DOHH2 (cell line): ENCODE data around the gene USP8.

Experiments used
- H3F3A ChIP-seq: fragments of 200-600 bp; sonication (generic), shearing (Covaris generic); 2 replicates; pipeline ENCODE4 v1.6.0; 2016; ENCODE audit warnings: antibody characterized with exemption, mild to moderate bottlenecking; ENCODE audit not compliant: control insufficient read depth, insufficient read depth
- H3K27ac ChIP-seq: fragments of 200-600 bp; sonication (generic); 2 replicates; pipeline ENCODE4 v1.5.1; 2014; ENCODE audit warnings: low read depth, mild to moderate bottlenecking, low read length, moderate library complexity
- H3K27me3 ChIP-seq: fragments of 200-600 bp; sonication (generic); 2 replicates; pipeline ENCODE4 v1.6.1; 2014; ENCODE audit warnings: mild to moderate bottlenecking, low read length, mixed read lengths; ENCODE audit not compliant: control insufficient read depth
- H3K36me3 ChIP-seq: fragments of 200-600 bp; sonication (generic); 2 replicates; pipeline ENCODE4 v1.6.1; 2014; ENCODE audit warnings: mild to moderate bottlenecking, low read length, moderate library complexity, mixed read lengths; ENCODE audit not compliant: control insufficient read depth
- H3K4me1 ChIP-seq: fragments of 200-600 bp; sonication (generic); 2 replicates; pipeline ENCODE4 v1.6.1; 2014; ENCODE audit warnings: mild to moderate bottlenecking, low read length, mixed read lengths; ENCODE audit not compliant: control insufficient read depth
- H3K4me2 ChIP-seq: fragments of 200-600 bp; sonication (generic); 2 replicates; pipeline ENCODE4 v1.6.0; 2014; ENCODE audit warnings: mild to moderate bottlenecking, low read length, moderate library complexity
- H3K4me3 ChIP-seq: fragments of 200-600 bp; sonication (generic); 2 replicates; pipeline ENCODE4 v1.5.1; 2014; ENCODE audit warnings: mild to moderate bottlenecking, low read length, mixed read lengths
- H3K79me2 ChIP-seq: fragments of 200-600 bp; sonication (generic); 2 replicates; pipeline ENCODE4 v1.6.1; 2014; ENCODE audit warnings: mild to moderate bottlenecking, low read length, mixed read lengths; ENCODE audit not compliant: control insufficient read depth
- H3K9me2 ChIP-seq: fragments of 200-600 bp; sonication (generic); replicated peaks from 2 replicates; pipeline ENCODE4 v1.6.1; 2014; ENCODE audit warnings: mild to moderate bottlenecking, low read length, mixed read lengths; ENCODE audit not compliant: control insufficient read depth
- H3K9me3 ChIP-seq: fragments of 200-600 bp; sonication (generic); 2 replicates; pipeline ENCODE4 v1.6.1; 2014; ENCODE audit warnings: antibody characterized with exemption, low read length, mixed read lengths; ENCODE audit not compliant: control insufficient read depth, insufficient read depth
- H4K20me1 ChIP-seq: fragments of 200-600 bp; sonication (generic); 2 replicates; pipeline ENCODE4 v1.6.0; 2014; ENCODE audit warnings: low read depth, mild to moderate bottlenecking, antibody characterized with exemption, low read length, moderate library complexity; ENCODE audit not compliant: control insufficient read depth, insufficient read depth
- CTCF ChIP-seq: fragments of 200-600 bp; sonication (generic); IDR thresholded peaks from one replicate; pipeline ENCODE4 v1.5.1; 2014; ENCODE audit warnings: antibody characterized with exemption, mild to moderate bottlenecking, low read depth, low read length; ENCODE audit not compliant: poor library complexity, severe bottlenecking
- EZH2phosphoT487 ChIP-seq: fragments of 200-600 bp; sonication (generic); IDR thresholded peaks from 2 replicates; pipeline ENCODE4 v1.6.1; 2017; ENCODE audit warnings: borderline replicate concordance, mild to moderate bottlenecking, antibody characterized with exemption, low read length, moderate library complexity, mixed read lengths

Gene USP8

DNA sequence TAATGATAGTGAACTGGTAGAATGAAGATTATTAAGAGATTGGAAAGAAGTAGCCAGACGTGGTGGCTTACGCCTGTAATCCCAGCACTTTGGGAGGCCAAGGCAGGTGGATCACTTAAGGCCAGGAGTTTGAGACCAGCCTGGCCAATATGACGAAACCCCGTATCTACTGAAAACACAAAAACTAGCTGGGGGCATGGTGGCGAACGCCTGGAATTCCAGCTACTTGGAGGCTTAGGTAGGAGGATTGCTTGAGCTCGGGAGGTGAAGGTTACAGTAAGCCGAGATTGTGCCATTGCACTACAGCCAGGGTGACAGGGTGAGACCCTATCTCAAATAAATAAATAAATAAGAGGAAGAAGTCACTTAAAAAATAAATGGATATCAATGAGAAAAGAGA, 14.0 kb downstream of the USP8 start:
- H3K79me2 ChIP-seq, result peaks cover 55% of the 10 kb centered on the region

DNA sequence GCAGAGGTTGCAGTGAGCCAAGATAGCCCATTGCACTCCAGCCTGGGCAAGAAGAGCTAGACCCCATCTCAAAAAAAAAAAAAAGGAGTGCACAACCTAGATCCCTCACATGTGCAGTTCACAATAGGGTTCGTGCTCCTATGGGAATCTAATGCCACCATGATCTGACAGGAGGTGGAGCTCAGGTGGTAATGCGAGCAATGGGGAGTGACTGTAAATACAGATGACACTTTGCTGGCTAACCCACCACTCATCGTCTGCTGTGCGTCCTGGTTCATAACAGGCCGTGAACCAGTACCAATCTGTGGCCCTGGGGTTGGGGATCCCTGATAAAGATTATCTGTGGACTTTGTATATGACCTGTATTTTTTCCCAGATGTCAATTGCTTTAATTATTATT, 16.7 kb downstream of the USP8 start:
- H3K4me3 ChIP-seq, result no peak overlapping the region
- H3K27me3 ChIP-seq, result no peaks in the 10 kb centered on the region
- H4K20me1 ChIP-seq, result peaks cover 12% of the 10 kb centered on the region; the same call in 1 of the 2 replicates
- H3K4me2 ChIP-seq, result no peak overlapping the region
- peaks cover 29% of the 10 kb centered on the region for H3K79me2 ChIP-seq
- H3K4me1 ChIP-seq, result peaks cover 22% of the 10 kb centered on the region
- H3K36me3 ChIP-seq, result peaks cover 24% of the 10 kb centered on the region
- no peak overlapping the region for H3K27ac ChIP-seq
- H3F3A ChIP-seq, result peaks cover 6% of the 10 kb centered on the region
- TF ChIP-seq CTCF, result no peak
- H3K9me2 ChIP-seq, result no peaks in the 10 kb centered on the region
- no peaks in the 10 kb centered on the region for H3K9me3 ChIP-seq

More for the DNA sequence above, 14.0 kb downstream of the USP8 start:
- H3K4me1 ChIP-seq, result peaks cover 3% of the 10 kb centered on the region
- H3F3A ChIP-seq, result no peaks in the 10 kb centered on the region
- peaks cover 13% of the 10 kb centered on the region; the same call in 1 of the 2 replicates for H4K20me1 ChIP-seq
- peaks cover 24% of the 10 kb centered on the region for H3K36me3 ChIP-seq
- TF ChIP-seq CTCF (no peak), EZH2phosphoT487 (no peak)
- H3K9me3 ChIP-seq, result no peaks in the 10 kb centered on the region
- no peaks in the 10 kb centered on the region for H3K9me2 ChIP-seq
- no peaks in the 10 kb centered on the region for H3K27me3 ChIP-seq
- no peak overlapping the region for H3K4me2 ChIP-seq
- H3K4me3 ChIP-seq, result no peak overlapping the region
- no peak overlapping the region for H3K27ac ChIP-seq

- no peaks in the 10 kb centered on the region for H3K27me3 ChIP-seq
- H3K4me3 ChIP-seq, result no peak overlapping the region
- H3K36me3 ChIP-seq, result peaks cover 37% of the 10 kb centered on the region
- no peaks in the 10 kb centered on the region for H3K9me2 ChIP-seq
- H3K27ac ChIP-seq, result no peak overlapping the region
- no peak for TF ChIP-seq EZH2phosphoT487
- no peak for TF ChIP-seq CTCF
- no peaks in the 10 kb centered on the region for H3F3A ChIP-seq
- H3K4me1 ChIP-seq, result no peaks in the 10 kb centered on the region
- no peaks in the 10 kb centered on the region; the same call in 1 of the 2 replicates for H3K79me2 ChIP-seq
- H4K20me1 ChIP-seq, result no peaks in the 10 kb centered on the region
- H3K9me3 ChIP-seq, result no peaks in the 10 kb centered on the region
- H3K4me2 ChIP-seq, result no peak overlapping the region
Observed at GRCh38 chr15:50452927-50453326, 28.7 kb downstream of the USP8 start.
